ENCODE measurements around the gene ASCL4.

DNA sequence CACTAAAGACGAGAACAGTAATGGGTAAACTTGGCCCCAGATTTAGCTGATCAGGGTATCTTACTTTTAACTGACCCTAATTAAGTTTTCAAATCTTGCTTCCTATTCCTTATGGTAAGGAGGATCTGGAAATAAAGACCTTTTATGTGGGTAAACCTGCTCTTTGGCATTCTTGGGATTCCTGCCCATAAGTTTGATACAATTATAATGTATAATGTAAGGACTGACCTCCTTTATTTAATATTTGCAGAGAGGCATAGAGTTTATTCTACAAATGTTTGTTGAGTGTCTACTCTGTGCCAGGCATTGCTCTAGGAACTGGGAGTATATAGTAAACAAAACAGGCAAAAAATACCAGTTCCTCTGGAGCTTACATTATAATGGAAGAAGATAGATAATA, 9.2 kb upstream of the ASCL4 start:
- no peak for TF ChIP-seq POLR2A (IDR thresholded peaks at IDR 0.05; ENCODE audit: low read length)
- TF ChIP-seq GATA1 (IDR thresholded peaks at IDR 0.05; ENCODE audit: low read depth, low read length), result no peak
